Astrocyte of the cerebellum (primary cell): Measurements from ENCODE around the gene GRID2IP.

Source experiments
- DNase-seq: peaks from one replicate; pipeline ENCODE4 v3.0.0-alpha.2; 2011; ENCODE audit warnings: low read depth
- H3K4me3 ChIP-seq: 2 replicates; pipeline ENCODE4 v1.5.1; 2011; ENCODE audit warnings: mild to moderate bottlenecking, low read depth, low read length, moderate library complexity
- in situ Hi-C: cut with HindIII; loops from 2 replicates; pipeline ENCODE4 v1.10.0; 2017; ENCODE audit warnings: low sequenced_read_pairs
- TF ChIP-seq, protein P1 (sequence below): IDR thresholded peaks from 2 replicates; pipeline ENCODE4 v1.5.1; 2012; ENCODE audit warnings: low read length, low read depth, moderate library complexity, mild to moderate bottlenecking; ENCODE audit errors: missing control alignments

Gene GRID2IP

DNA sequence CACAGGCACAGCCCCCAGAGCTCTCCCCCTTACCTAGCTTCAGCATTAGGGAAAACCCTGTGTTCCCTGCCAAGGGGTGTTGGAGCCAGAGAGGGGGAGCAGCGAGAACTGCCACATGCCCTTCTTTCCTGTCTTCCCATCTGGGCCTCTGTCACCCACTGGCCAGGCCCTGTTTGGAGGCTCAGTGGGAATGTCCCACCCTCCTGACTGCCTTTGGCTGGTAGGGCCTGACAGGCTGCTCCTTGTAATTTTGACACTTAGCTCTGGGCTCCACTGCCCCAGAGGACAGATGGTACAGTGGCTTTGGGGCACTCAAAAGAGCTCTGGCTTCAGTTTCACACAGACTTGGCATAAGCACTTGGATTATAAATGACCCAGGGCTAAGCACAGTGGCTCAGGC, 50.6 kb downstream of the GRID2IP start:
- no peak overlapping the region for H3K4me3 ChIP-seq
- TF ChIP-seq, protein P1, sequence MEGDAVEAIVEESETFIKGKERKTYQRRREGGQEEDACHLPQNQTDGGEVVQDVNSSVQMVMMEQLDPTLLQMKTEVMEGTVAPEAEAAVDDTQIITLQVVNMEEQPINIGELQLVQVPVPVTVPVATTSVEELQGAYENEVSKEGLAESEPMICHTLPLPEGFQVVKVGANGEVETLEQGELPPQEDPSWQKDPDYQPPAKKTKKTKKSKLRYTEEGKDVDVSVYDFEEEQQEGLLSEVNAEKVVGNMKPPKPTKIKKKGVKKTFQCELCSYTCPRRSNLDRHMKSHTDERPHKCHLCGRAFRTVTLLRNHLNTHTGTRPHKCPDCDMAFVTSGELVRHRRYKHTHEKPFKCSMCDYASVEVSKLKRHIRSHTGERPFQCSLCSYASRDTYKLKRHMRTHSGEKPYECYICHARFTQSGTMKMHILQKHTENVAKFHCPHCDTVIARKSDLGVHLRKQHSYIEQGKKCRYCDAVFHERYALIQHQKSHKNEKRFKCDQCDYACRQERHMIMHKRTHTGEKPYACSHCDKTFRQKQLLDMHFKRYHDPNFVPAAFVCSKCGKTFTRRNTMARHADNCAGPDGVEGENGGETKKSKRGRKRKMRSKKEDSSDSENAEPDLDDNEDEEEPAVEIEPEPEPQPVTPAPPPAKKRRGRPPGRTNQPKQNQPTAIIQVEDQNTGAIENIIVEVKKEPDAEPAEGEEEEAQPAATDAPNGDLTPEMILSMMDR = no peak
- DNase-seq = no peak
- in situ Hi-C loops = no loop called here

- no peak overlapping the region for H3K4me3 ChIP-seq
- in situ Hi-C loops = no loop called here
- TF ChIP-seq, protein P1 = no peak
- no peak for DNase-seq
These were observed 53.3 kb downstream of the GRID2IP start for GRCh38 chr7:6497994-6498393.

DNA sequence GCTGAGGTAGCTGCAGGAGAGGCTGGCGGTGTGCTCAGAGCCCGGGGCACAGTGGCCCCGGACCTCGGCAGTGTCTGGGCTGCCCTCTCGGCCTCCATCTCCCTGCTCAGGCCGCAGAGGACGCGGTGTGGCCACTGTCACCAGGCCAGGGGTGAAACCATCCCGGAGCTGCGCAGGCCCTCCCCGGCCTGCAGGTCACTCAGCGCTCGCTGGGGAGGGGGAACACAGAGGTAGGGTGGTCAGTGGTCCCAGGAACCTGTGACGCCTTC, 53.7 kb downstream of the GRID2IP start:
- in situ Hi-C loops = no loop called here
- TF ChIP-seq, protein P1 = no peak
- DNase-seq = no peak
- no peak overlapping the region for H3K4me3 ChIP-seq

DNA sequence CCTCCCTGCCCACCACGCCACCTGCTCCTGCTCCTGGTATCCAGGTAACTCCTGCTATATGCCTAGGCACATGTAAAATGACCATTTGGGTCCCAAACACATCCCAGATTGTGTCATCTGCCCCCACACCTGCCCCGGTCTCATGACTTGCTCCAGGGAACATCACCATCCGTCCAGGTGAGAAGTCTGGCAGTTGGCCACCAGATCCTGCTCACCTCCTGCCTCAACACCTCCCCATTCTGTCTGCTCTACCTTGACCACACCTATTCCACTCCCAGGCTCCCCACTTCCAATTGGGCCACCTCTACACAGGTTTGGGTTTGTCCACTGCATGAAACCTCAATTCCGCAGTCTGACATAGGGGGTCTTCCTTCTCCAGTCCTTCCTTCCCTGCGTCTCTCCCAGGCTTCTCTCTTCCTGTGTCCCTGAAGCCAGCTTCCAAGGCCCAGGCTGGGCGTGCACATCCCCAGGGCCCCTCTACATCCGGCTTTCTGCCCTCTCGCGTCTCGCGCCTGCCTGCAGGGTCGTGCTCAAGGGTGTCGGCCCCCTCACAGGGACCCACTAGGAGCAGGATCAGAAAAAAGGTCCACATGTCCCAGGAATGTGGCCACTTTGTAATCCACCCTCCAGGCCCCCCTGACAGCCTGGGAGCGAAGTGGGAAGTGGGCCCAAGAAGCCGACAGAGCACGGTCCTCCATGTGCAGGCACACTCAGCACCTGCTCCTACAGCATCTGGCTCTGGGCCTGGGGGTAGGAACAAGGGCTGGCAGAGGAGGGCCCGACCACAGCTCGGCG, 54.2 kb downstream of the GRID2IP start:
- H3K4me3 ChIP-seq = no peak overlapping the region
- TF ChIP-seq, protein P1 = no peak
- DNase-seq = no peak
- in situ Hi-C loops = no loop called here

DNA sequence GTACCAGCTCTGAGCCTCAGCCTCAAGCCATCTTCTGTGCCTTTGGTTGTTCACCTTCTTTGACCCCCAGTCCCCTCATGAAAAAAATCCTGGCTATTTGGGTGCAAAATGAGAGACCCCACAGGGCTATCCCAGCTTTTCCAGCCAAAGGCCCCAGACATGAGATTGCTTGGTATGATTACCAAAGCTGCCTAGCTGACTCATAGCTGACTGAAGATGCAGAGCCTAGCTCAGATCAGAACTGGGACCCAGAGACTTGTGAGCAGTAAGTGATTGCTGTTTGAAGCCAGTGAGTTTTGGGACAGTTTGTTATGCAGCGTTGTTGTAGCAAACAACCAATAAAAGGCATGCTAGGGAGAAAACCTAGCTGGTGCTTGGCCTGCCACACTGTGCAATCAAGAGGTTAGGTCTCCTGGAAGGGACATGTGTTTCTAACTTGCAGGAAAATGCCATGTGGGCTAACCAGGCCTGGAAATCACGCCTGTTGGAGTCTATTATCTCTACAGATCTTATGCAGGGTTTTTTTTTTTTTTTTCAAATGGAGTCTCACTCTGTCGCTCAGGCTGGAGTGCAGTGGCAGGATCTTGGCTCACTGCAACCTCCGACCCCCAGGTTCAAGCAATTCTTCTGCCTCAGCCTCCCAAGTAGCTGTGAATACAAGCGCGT, 55.5 kb downstream of the GRID2IP start:
- TF ChIP-seq, protein P1 = no peak
- DNase-seq = no peak
- no peak overlapping the region for H3K4me3 ChIP-seq
- in situ Hi-C loops = no loop called here

DNA sequence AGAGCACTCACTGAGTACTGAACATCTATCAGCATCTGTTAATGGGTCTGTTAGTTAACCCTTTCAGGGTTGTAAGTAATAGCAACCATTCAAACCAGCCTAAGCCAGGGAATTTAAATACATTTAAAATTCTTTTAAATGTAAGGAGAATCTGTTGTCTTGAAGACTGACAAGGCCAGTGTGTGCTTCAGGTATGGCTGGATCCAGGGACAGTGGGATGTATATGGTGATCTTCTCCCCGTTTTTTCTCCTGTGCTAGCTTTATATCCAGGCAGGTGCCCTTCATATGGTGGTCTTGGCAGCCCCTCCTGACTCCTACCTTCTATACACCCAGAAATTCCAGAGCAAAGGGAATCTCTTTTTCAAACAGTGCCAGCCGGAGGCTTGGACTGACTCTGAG, 56.9 kb downstream of the GRID2IP start:
- no peak for DNase-seq
- H3K4me3 ChIP-seq = no peak overlapping the region
- in situ Hi-C loops = no loop called here
- TF ChIP-seq, protein P1 = no peak
